ENCODE results near the gene DHRS1. TPM values are rescaled to one million over a fixed set of nuclear protein-coding genes. Genes with fewer than 3 reads are reported as not detected.

Gene DHRS1
- total RNA-seq, 4 donors from 2014 or later, result 22.7 to 33.0 (median 28.6) TPM

GRCh38 chr14:24283796-24284460, 15.7 kb downstream of the DHRS1 start:
- no peak for TF ChIP-seq CTCF (IDR thresholded peaks at IDR 0.05; ENCODE audit: low read depth)

- no peak for TF ChIP-seq CTCF (IDR thresholded peaks at IDR 0.05; ENCODE audit: low read depth)
Observed at GRCh38 chr14:24282736-24283135, 16.8 kb downstream of the DHRS1 start.

GRCh38 chr14:24281636-24282035, 17.9 kb downstream of the DHRS1 start:
- TF ChIP-seq CTCF (IDR thresholded peaks at IDR 0.05; ENCODE audit: low read depth), result no peak

- TF ChIP-seq CTCF (IDR thresholded peaks at IDR 0.05; ENCODE audit: low read depth), result no peak
Observed at GRCh38 chr14:24280797-24281460, 18.7 kb downstream of the DHRS1 start.

- no peak for TF ChIP-seq CTCF (IDR thresholded peaks at IDR 0.05; ENCODE audit: low read depth)
Observed at GRCh38 chr14:24279301-24280186, 20.0 kb downstream of the DHRS1 start.

- no peak for TF ChIP-seq CTCF (IDR thresholded peaks at IDR 0.05; ENCODE audit: low read depth)
Observed at GRCh38 chr14:24278424-24278823, 21.2 kb downstream of the DHRS1 start.

All from subcutaneous adipose tissue (tissue), 4 donors.